DMS 273 (cell line): ENCODE measurements around the gene TTLL3.
"Not testable (repeated sequence)": the region's sequence is repeated elsewhere in the genome, so short reads cannot be mapped to it uniquely, and the experiment has no call there.

Experiments
- DNase-seq: peaks from one replicate; lab custom pipeline; 2025; ENCODE audit not compliant: unreplicated experiment; lab: John Stamatoyannopoulos, UW

TTLL3 gene

DNA sequence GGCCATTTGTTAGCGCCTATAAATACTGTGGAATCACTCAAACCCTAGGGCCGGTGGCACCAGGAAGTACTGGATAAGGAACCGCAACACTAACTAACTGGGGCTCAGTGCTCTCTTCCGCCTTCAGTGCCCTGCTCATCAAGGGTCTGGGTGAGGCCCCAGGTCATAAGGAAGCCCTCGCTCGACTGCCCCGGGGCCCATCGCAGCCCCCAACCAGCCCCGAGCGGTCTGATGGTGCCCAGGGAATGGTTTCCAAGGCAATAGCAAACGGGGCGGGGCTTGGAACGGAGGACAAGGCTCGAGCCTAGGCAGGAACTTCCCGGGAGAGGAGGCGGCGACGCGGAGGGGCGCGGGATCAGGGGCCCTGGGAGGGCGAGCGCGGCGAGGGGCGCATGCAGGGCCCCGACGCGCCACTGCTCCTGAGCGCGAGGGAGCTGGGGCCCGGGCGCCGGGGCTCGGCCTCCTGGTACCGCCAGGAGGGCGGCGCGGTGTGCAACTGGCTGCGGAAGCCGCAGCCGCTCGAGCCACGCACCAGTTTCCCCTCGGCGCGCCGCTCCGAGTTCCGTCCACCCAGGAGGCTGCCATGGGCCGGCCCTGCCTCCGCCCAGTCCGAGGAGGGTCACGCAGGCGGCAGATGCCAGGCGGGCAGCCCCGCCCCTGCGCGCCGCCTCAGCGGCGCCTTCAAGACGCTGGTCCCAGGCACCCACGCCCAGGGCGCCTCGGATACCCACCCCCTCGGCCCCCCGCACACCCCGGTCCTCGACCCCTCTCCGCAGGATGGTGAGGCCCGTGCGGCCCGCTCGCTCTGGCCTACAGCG is at the start of gene TTLL3:
Gene TTLL3, plus strand, starts transcription at position 648 of the 818 bp plus-strand sequence. CDS start 400 bp downstream, outside the sequence.
- DNase-seq: peak; percentile 81

- DNase-seq: no peak
Measured at GRCh38 chr3:9760779-9761505, 49.1 kb upstream of the TTLL3 start.

- DNase-seq: no peak
Measured at GRCh38 chr3:9761919-9762318, 48.1 kb upstream of the TTLL3 start.

DNA sequence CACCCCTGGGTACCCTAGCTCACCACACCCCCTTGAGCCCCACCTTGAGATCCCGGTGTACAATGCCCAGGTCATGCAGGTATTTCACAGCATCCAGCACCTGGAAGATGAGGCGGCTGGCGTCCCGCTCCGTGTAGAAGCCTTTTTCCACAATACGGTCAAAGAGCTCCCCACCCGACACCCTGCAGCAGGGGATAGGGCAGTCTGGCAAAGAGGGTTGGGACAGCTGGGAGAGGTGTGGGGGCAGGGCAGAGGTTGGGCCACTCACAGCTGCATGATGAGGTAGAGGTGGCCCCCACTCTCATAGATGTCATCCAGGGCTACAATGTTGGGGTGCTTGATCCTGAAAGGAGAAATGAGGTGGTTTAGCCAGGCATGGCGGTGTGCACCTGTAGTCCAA is 47.2 kb upstream of the TTLL3 start:
- DNase-seq: no peak

- DNase-seq: no peak
Measured at GRCh38 chr3:9765865-9766264, 44.2 kb upstream of the TTLL3 start.

- DNase-seq: no peak
Measured at GRCh38 chr3:9767418-9767817, 42.6 kb upstream of the TTLL3 start.

DNA sequence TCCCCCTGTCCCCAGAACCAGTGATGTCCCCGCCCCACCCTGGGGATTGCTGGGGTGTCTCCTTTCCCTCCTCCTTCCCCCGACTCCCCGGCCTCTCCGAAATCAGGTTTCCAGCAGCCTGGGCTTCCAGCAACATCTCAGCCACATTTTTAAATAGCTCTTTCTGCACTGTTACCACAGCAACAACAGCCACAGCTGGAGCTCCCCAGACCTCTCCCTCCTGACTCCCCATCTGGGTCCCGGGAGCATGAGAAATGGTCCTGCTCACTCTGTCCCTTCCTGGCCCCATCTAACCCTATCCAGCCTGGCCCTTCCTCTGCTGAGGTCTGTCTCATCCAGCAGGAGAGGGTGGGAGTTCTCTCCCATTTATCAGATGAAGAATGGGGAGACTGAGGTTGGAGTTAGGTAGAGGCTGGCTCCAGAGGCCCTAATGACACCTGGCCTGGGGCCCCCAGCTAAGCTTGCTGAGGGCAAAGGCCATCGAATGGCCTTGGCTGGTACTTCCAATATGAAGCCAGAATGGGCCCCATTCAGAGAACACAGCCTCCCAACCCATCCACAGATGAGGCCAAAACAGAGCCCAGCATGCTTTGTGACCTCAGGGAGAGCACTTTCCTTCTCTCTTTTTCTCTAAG is 41.8 kb upstream of the TTLL3 start:
- no peak for DNase-seq

DNA sequence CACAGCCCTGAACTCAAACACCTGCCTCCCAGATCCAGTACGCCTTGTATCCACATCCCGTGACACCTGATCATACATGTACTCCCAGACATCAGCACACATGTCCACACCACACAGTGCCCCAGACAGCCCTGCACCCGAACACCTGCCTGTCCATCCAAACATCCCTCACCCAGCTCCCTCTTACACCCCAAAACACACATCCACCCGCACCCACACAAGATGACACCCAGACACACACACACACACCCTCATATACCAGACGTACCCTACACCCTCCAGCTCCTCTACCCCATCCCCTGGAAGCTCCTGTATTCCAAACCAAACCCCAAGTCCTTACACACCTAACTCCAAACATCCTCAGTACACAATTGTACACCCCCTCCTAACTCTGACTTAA is 41.0 kb upstream of the TTLL3 start:
- DNase-seq: no peak

- peak; percentile 80 for DNase-seq
Measured at GRCh38 chr3:9769426-9770275, 40.4 kb upstream of the TTLL3 start, which contains the start of gene CAMK1. Gene CAMK1, minus strand, starts transcription at chr3:9769947. Its CDS starts 2,198 bp downstream, at chr3:9767749.

- DNase-seq: peak; percentile 49
Measured at GRCh38 chr3:9770276-9770812, 39.7 kb upstream of the TTLL3 start.

- DNase-seq: not testable (repeated sequence)
Measured at GRCh38 chr3:9771007-9771406, 39.1 kb upstream of the TTLL3 start.

- no peak for DNase-seq
Measured at GRCh38 chr3:9776896-9777693, 33.0 kb upstream of the TTLL3 start.

GRCh38 chr3:9777694-9778021 is 32.4 kb upstream of the TTLL3 start:
- DNase-seq: no peak

- DNase-seq: no peak
Measured at GRCh38 chr3:9778143-9779074, 31.7 kb upstream of the TTLL3 start.

DNA sequence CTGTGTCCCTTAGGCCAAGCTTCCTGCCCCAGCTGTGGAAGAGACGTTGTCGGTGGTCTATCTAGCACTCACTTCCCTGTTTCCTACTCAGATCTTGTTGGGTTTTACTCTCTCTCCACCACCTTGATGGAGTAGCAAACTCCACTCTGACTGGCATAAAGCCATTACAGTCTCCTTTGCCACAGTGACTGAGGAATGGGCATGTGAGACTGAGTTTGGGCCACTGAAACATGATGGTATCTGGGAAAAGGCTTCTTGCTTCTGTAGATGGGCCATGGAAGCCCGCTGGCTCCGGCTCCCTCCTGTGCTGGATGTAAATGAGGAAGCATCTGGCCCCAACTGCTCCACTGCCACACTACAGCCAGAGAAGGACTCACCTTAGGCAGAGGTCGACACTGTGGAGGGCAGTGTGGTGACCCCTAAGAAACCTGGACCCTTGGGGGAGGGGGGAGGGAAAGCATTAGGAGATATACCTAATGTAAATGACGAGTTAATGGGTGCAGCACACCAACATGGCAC is 30.9 kb upstream of the TTLL3 start:
- DNase-seq: no peak

- DNase-seq: no peak
Measured at GRCh38 chr3:9779721-9780457, 30.2 kb upstream of the TTLL3 start.

DNA sequence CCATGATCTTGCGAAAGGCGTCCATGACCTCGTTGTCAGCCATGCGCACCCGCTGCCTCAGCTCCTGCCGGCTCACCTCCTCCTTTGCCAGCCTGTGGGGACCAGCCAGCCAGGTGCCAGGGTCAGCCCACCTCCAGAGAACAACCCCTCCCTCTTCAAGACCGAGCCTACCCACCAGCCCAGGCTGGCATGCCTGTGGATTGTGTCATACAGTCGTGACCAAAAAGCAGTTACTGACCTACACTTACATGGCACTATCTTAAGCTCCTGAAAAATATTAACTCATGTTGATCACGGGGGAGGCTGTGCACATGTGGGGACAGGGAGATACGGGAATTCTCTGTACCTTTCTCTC is 29.6 kb upstream of the TTLL3 start:
- DNase-seq: no peak

DNA sequence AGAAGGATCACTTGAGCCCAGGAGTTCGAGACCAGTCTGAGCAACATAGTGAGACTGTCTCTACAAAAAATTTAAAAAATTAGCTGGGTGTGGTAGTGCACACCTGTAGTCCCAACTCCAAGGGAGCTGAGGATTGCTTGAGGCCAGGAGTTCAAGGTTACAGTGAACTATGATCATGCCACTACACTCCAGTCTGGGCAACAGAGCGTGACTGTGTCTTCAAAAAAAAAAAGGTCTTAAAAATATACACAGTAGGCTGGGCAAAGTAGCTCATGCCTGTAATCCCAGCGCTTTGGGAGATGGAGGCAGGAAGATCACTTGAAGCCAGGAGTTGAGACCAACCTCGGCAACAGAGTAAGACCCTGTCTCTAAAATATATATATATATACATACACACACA is 29.2 kb upstream of the TTLL3 start:
- no peak for DNase-seq
